ENCODE data around the gene TMEM69.
"Not testable (repeated sequence)": the region's sequence is repeated elsewhere in the genome, so short reads cannot be mapped to it uniquely, and the experiment has no call there.

TMEM69 gene

GRCh38 chr1:45679123-45679522 is 8.9 kb upstream of the TMEM69 start:
- no peak for DNase-seq

DNA sequence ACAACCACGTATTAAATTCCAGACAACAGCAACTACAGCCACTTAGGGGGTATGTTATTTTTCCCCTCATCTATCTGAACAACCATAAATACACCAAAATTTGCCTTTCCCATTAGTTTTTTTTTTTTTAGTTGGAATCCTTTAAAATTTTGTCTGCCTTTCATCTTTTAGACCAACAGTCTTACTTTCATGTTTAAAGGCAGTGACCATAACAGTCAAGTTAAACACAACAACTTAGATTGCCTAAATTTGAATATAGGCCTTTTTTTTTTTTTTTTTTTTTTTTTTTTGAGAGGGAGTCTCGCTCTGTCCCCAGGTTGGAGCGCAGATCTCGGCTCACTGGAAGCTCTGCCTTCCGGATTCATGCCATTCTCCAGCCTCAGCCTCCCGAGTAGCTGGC is 5.0 kb upstream of the TMEM69 start:
- no peak for DNase-seq

GRCh38 chr1:45684402-45684801 is 3.6 kb upstream of the TMEM69 start:
- DNase-seq, result no peak

GRCh38 chr1:45685308-45686014 is 2.5 kb upstream of the TMEM69 start:
- no peak for DNase-seq

GRCh38 chr1:45686015-45686287 is 2.0 kb upstream of the TMEM69 start:
- DNase-seq, result peak; percentile 53

DNA sequence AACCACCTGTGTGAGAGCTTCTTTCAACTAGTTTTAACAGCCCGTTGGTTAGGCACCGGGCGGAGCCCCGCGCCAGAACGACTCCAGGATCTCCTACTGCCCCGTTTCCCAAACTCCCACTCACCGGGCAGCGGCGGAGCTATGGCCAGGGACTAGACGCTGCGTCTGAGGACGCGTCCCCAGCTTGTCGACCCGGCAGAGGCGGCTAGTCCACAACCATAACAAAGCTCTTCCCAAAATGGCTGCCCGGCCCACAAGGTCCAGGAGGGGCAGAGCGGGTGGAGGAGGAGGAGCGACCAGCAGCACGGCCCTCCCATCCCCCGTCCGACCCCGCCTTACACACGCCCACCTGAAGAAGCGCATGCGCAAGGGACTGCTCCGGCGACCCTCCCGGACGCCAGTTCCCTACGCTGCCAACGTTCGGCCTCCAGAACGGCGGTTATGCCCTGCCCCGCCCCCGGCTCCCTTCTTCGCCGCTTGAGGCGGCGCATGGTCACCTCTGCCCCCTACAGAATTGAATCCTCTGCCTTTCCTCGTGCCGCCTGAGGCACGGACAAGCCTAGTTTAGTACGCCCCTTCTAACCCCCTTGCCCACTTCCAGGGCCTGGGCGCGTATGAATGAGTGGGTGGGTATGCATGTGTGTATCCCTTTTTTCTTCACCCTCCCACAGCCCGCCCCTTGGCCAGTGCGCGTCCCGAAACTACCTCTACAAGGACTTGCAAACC is 1.5 kb upstream of the TMEM69 start, which contains the start of gene GPBP1L1:
TSS of gene GPBP1L1 (minus strand) at position 246 of the 726 bp plus-strand sequence. CDS start 27,446 bp downstream, outside the sequence.
- DNase-seq, result peak; percentile 97

- DNase-seq, result peak; percentile 93
Observed at GRCh38 chr1:45687014-45687753, 797 bp upstream of the TMEM69 start.

DNA sequence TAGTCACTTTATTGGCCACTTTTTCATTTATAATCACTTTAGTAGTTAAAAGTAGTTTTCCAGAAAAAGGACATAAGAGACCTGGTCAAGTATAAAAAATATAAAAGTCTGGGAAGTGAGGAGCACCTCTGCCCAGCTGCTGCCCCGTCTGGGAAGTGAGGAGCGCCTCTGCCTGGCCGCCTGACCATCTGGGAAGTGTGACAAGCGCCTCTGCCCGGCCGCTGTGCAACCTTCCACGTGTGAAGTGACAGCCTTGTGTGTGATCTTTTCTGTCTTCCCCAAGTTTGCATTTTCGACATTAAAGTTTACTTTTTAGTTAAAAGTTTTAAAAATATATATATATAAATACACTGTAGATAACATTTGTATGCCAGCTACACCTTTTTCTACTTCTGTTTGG is 5.8 kb downstream of the TMEM69 start:
- DNase-seq, result not testable (repeated sequence)

DNA sequence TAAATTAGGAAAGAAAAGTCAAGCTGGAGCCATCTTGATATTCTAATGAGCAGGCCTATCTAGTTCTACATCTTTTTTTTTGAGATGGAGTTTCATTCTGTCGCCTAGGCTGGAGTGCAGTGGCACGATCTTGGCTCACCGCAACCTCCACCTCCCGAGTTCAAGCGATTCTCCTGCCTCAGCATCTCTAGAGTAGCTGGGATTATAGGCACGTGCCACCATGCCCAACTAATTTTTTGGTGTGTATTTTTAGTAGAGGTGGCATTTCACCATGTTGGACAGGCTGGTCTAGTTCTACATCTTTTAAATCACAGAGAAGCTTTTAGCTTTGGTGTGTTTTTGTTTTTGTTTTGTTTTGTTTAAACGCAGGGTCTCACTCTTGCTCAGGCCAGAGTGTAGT is 6.8 kb downstream of the TMEM69 start:
- DNase-seq, result no peak

DNA sequence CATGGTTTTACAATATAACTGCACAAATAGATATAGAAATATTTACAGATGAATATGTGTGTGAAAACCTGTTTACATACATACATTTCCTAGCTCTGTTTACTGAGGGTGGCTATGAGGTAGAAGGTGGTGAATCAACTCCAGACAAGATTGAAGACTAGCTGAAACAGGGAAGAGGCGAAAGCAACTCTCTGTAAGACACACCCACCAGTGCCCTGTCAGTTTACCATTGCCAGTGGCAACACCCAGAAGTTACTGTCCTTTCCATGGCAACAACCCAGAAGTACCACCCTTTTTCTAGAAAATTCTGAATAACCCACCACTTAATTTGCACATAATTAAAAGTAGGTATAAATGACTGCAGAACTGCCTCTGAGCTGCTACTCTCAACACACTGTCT is 16.7 kb downstream of the TMEM69 start:
- DNase-seq, result no peak

DNA sequence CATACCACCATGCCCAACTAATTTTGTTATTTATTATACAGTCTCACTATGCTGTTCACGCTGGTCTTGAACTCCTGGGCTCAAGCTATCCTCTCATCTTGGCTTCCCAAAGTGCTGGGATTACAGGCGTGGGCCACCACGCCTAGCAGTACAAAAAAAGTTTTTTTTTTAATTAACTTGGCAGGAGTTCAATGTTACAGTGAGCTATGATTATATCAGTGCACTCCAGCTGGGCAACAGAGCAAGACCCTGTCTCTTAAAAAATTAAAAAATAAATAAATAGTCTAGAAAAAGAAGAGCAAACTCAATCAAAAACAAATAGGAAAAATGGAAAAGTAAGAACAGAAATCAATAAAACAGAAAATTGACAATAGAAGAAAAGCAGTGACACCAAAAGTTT is 25.7 kb downstream of the TMEM69 start:
- DNase-seq, result no peak

GRCh38 chr1:45716700-45717099 is 28.7 kb downstream of the TMEM69 start:
- DNase-seq, result no peak

DNA sequence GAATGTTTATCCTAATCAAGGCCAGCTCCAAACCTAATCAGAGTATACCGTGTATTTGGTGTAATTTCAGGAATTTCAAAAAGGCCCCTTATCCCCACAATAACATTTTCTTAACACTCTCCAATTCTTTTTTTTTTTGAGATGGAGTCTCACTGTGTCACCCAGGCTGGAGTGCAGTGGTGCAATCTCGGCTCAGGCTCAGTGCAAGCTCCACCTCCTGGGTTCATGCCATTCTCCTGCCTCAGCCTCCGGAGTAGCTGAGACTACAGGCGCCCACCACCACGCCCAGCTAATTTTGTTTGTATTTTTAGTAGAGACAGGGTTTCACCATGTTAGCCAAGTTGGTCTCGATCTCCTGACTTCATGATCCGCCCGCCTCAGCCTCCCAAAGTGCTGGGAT is 29.4 kb downstream of the TMEM69 start:
- not testable (repeated sequence) for DNase-seq

- DNase-seq, result no peak
Observed at GRCh38 chr1:45718289-45718688, 30.3 kb downstream of the TMEM69 start.

DNA sequence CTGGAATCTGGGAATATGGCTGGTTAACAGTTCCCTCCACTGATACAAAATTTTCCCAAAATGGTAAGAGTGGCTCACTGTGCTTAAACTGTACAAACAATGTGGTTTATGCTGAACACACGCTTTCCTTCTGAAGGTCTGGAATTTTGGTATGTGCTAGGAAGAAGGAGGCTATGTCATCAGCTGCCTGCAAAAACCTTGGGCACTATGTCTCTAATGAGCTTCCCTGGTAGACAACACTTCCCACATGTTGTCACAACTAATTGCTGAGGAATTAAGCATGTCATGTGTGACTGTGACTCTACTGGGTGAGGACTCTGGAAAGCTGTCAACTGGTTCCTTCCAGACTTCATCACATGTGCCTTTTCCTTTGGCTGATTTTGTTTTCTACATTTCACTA is 33.2 kb downstream of the TMEM69 start:
- no peak for DNase-seq

GRCh38 chr1:45722809-45723208 is 34.8 kb downstream of the TMEM69 start:
- no peak for DNase-seq

DNA sequence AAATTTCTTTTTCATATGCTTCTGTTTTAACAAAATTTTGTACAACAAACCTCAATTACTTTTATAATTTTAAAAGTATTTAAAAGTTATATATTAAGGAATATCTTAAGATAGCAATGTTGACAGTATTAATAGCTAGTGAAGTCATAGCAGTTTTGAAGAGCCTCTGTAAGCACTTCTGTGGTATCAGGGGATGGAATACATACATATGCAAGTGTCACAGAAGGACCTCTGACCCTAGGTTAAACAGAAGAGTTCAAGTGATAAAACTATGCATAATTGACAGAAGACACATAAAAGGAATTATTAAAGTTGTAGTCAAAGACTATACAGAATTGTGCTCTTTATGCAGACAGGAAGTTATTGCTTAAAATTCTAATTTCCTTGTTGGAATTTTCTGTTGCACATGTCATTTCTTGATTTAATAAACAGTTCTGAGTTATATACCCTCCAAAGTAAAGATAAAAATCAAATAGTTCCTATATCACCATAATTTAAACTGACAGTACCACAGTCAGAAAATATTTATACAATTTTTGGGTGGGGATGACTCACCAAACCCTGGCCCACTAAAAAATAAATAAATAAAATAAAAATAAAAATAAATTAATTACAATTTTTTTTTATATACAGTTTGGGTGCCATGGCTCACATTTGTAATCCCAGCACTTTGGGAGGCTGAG is 35.4 kb downstream of the TMEM69 start:
- DNase-seq, result no peak

GRCh38 chr1:45726007-45726406 is 38.0 kb downstream of the TMEM69 start:
- not testable (repeated sequence) for DNase-seq

GRCh38 chr1:45730075-45730779 is 42.2 kb downstream of the TMEM69 start:
- no peak for DNase-seq

DNA sequence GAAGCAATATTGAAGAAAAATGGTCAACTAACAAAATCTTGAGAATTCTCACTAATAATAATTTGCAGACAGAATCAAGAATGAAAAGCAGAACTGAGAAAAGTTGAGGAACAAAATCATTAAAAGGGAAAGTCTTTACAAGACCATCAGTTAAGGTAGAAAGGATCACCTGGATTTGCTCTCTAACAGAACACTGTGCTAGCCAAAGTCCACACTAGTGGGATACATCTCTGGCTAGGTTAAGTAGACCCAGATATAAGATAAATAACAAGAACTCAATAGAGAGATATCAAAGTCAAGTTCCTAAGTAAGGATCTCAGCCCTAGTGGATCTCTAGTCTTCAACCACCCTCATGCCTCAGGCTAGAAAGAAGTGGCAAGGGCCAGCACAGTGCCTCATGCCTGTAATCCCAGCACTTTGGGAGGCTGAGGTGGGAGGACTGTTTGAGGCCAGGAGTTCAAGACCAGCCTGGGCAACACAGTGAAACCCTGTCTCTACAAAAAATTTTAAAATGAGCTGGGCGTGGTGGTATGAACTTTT is 42.9 kb downstream of the TMEM69 start:
- DNase-seq, result no peak

GRCh38 chr1:45739137-45739536 is 51.2 kb downstream of the TMEM69 start:
- no peak for DNase-seq

GRCh38 chr1:45739641-45740156 is 51.7 kb downstream of the TMEM69 start:
- DNase-seq, result not testable (repeated sequence)
